ENCODE results near the gene CACYBP. TPM values are rescaled to one million over a fixed set of nuclear protein-coding genes. Genes with fewer than 3 reads are reported as not detected.

CACYBP gene
- total RNA-seq, 1 experiment from 2014 or later: 202 TPM

DNA sequence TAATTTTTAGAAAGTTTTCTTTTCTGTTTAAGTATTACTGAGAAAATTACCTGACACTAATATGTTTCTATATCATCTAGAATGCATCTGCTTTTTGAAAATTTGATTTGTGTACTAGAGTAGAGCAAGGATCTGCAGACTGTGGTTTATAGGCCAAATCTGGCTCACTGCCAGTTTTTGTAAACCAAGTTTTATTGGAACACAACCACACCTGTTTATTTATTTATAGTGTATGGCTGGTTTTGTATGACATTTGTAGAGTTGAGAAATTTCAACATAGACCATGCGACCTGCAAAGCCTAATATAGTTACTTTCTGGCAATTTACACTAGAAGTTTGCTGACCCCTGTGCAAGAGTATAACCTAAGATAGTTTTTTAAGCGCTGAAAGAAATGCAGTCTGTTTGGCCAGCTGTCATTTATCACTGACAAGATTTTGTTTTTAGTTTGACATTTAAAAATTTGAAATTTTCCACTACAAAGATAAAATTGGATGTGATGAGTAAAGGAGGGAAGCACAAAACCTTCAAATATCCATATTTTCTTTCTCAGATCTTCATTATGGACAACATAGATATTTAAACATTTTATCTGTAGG is 36.1 kb upstream of the CACYBP start:
- Mint-ChIP-seq H3K4me3 (no peak overlapping the region), H3K27ac (no peak overlapping the region; a peak in 2 of 7 replicates), H3K36me3 (ENCODE audit: insufficient read depth in 1 of 3, low read depth in 3 of 3) (peaks cover 6 to 38% (median 31%) of the 10 kb centered on the region in 3 experiments; a peak in 6 of 7 replicates), H3K27me3 (ENCODE audit: low read depth) (no peaks in the 10 kb centered on the region), H3K4me1 (peaks cover 13% of the 10 kb centered on the region in 2 experiments), H3K9me3 (no peaks in the 10 kb centered on the region)
- H3K9me3 ChIP-seq (ENCODE audit: control insufficient read depth, low read depth, low read length): no peaks in the 10 kb centered on the region
- H3K56ac ChIP-seq (ENCODE audit: insufficient read length, low read depth, low read length): no peak overlapping the region
- no peak overlapping the region for H3K4me2 ChIP-seq (ENCODE audit: insufficient read depth, insufficient read length, low read length)
- H3K18ac ChIP-seq (ENCODE audit: insufficient read length, low read depth, low read length): no peak overlapping the region
- H4K8ac ChIP-seq (replicated peaks; ENCODE audit: insufficient read length, low read depth, low read length): no peak overlapping the region
- TF ChIP-seq, protein P1, sequence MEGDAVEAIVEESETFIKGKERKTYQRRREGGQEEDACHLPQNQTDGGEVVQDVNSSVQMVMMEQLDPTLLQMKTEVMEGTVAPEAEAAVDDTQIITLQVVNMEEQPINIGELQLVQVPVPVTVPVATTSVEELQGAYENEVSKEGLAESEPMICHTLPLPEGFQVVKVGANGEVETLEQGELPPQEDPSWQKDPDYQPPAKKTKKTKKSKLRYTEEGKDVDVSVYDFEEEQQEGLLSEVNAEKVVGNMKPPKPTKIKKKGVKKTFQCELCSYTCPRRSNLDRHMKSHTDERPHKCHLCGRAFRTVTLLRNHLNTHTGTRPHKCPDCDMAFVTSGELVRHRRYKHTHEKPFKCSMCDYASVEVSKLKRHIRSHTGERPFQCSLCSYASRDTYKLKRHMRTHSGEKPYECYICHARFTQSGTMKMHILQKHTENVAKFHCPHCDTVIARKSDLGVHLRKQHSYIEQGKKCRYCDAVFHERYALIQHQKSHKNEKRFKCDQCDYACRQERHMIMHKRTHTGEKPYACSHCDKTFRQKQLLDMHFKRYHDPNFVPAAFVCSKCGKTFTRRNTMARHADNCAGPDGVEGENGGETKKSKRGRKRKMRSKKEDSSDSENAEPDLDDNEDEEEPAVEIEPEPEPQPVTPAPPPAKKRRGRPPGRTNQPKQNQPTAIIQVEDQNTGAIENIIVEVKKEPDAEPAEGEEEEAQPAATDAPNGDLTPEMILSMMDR (conservative IDR thresholded peaks at IDR 0.05): no peak
- no peak overlapping the region for H3K23ac ChIP-seq (ENCODE audit: insufficient read length, low read depth, low read length)
- peaks cover 3% of the 10 kb centered on the region; the same call in 1 of the 2 replicates for H3K4me1 ChIP-seq (ENCODE audit: insufficient read depth, low read length)
- no peak overlapping the region for H2AFZ ChIP-seq (ENCODE audit: low read length)
- H3K23me2 ChIP-seq (ENCODE audit: insufficient read length, low read depth, low read length, poor library complexity, severe bottlenecking): no peaks in the 10 kb centered on the region
- H3K9ac ChIP-seq (ENCODE audit: extremely low read depth, insufficient read length, low read length): no peak overlapping the region
- H3T11ph ChIP-seq (ENCODE audit: low read length): no peak overlapping the region
- no peak overlapping the region for H2BK120ac ChIP-seq (ENCODE audit: low read depth, low read length, poor library complexity, severe bottlenecking)
- no CpG with 5 or more reads among the region's 2 CpGs for whole genome bisulfite sequencing (ENCODE audit: extremely low coverage, insufficient read length, low lambda C conversion rate)
- DNase-seq: no peak
- H4K5ac ChIP-seq (ENCODE audit: insufficient read length, low read depth, low read length): no peak overlapping the region
- H3K27me3 ChIP-seq (ENCODE audit: insufficient read depth, low read length): no peaks in the 10 kb centered on the region
- H2BK5ac ChIP-seq (ENCODE audit: insufficient read length, low read length): no peak overlapping the region
- H3K79me1 ChIP-seq (ENCODE audit: insufficient read depth, low read depth, low read length, poor library complexity, severe bottlenecking): no peaks in the 10 kb centered on the region
- H2BK20ac ChIP-seq (ENCODE audit: low read depth, low read length, poor library complexity, severe bottlenecking): no peak overlapping the region
- no peak overlapping the region for H3K4ac ChIP-seq (ENCODE audit: low read depth, low read length)
- no peak overlapping the region for H2AK5ac ChIP-seq (ENCODE audit: insufficient read length, low read length)
- H3K27ac ChIP-seq (ENCODE audit: insufficient read length, low read depth, low read length): no peak overlapping the region
- H4K20me1 ChIP-seq (ENCODE audit: control insufficient read depth, insufficient read depth, insufficient read length): no peaks in the 10 kb centered on the region
- no peak overlapping the region for H2BK15ac ChIP-seq (ENCODE audit: low read depth, low read length)
- no peaks in the 10 kb centered on the region for H3K79me2 ChIP-seq (ENCODE audit: insufficient read depth, low read length)
- no peak overlapping the region for H4K91ac ChIP-seq (ENCODE audit: insufficient read length, low read depth, low read length)
- no peak overlapping the region for H2BK12ac ChIP-seq (ENCODE audit: insufficient read length, low read depth, low read length)
- no peak overlapping the region for H3K14ac ChIP-seq (ENCODE audit: insufficient read depth, low read length)

Data from H9 (cell line).